Epithelial cell of esophagus (primary cell): ENCODE data around the gene ATN1.

Experiments
- DNase-seq: peaks from one replicate; pipeline ENCODE4 v3.0.0; 2010; ENCODE audit warnings: low read depth
- H3K4me3 ChIP-seq: 2 replicates; pipeline ENCODE4 v1.5.1; 2011; ENCODE audit warnings: mild to moderate bottlenecking, low read length, control low read depth
- TF ChIP-seq, protein P1 (sequence below): IDR thresholded peaks from 2 replicates; pipeline ENCODE4 v1.5.1; 2011; ENCODE audit warnings: low read depth, mild to moderate bottlenecking, low read length, control low read depth, inconsistent platforms; ENCODE audit not compliant: insufficient read depth; ENCODE audit errors: missing control alignments

ATN1 gene

DNA sequence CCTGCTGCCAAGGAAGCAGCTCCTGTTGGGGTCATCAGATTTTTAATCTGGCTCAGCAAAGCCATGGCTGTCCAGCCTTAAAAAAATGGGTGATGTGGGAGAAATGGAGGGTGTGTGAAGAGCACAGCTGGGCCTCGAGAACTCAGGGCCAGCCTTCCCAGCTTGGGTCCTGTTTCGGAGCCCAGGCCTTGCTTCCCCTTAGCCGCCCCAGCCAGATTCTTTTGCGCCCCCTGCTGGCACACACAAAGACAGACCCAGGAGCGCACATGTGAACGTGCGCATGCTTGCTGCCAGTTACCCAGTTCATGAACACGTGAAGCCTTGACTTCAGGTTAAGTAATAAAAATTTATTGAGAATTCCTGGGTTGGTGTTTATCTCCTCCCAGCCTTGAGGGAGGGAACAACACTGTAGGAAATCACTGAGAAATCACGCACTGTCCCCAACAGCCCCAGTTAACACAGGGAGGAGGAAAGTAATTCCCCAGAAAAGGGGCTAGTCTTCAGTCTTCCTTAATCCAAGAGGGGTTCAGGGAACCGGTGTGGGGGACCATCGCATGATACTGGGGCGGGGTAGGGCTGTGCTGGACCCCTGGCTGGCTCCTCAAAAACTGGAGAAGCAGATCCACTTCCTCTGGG, 37.4 kb downstream of the ATN1 start:
- H3K4me3 ChIP-seq: peak overlapping the region; percentile 98
- DNase-seq: peak; percentile 94
- TF ChIP-seq, protein P1, sequence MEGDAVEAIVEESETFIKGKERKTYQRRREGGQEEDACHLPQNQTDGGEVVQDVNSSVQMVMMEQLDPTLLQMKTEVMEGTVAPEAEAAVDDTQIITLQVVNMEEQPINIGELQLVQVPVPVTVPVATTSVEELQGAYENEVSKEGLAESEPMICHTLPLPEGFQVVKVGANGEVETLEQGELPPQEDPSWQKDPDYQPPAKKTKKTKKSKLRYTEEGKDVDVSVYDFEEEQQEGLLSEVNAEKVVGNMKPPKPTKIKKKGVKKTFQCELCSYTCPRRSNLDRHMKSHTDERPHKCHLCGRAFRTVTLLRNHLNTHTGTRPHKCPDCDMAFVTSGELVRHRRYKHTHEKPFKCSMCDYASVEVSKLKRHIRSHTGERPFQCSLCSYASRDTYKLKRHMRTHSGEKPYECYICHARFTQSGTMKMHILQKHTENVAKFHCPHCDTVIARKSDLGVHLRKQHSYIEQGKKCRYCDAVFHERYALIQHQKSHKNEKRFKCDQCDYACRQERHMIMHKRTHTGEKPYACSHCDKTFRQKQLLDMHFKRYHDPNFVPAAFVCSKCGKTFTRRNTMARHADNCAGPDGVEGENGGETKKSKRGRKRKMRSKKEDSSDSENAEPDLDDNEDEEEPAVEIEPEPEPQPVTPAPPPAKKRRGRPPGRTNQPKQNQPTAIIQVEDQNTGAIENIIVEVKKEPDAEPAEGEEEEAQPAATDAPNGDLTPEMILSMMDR: peak; percentile 89

DNA sequence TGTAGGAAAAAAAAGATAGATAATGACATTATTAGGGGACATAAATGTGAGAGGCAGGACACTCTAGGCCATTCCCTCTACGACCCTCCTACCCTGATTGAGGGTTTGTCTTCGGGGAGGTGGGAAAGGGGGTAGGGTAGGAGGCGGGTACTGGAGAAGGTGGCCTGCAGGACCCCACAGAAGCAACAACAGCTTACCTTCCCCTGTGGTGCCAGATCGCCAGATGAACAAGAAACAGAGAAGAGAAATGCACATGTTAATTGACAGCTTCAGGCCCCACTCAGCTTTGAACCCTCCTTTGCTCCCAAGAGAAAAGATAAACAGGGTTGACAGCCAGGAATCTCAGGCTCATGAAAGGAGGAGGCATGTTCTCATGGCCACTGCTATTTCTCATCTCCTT, 38.0 kb downstream of the ATN1 start:
- TF ChIP-seq, protein P1: no peak
- H3K4me3 ChIP-seq: no peak overlapping the region
- DNase-seq: no peak

DNA sequence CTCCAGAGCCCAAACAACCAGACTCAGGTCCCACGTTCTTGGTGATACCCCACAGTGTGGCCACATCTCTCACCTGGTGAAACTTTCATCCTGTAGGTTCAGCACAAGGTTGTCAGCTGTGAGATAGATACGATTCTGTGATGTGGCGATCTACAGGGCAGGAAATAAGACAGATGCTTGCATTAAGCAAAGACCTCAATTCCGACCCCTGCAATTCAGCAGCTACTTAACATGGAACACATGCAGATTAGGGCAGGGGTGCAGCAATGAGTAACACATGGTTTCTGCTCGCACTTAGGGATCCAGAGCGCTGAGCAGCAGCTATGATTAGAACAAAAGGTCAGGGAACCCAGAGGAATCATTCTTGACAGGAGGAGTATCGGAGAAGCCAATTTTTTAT, 38.6 kb downstream of the ATN1 start:
- DNase-seq: no peak
- no peak overlapping the region for H3K4me3 ChIP-seq
- TF ChIP-seq, protein P1: no peak

DNA sequence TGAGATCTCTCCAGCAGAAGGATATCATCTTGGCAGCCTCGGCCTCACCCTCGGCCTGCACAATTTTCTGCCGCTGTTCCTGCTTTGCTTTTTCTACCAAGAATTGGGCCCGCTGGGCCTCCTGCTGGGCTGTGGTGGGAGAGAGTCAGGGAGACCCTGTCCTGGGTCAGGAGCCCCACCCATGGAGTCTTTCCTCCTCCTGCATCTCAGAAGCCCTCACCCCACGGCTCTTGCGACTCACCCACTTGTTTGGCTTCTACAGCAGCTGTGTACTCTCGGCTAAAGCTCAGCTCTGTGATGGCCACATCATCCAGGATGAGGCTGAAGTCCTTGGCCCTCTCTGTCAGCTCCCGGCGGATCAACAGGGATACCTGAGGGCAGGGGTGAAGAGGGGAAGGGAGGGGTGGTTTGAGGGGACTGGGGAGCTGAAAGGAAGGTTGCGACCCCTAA, 39.9 kb downstream of the ATN1 start:
- DNase-seq: no peak
- TF ChIP-seq, protein P1: no peak
- H3K4me3 ChIP-seq: no peak overlapping the region

GRCh38 chr12:6968426-6968825, 40.7 kb downstream of the ATN1 start:
- no peak overlapping the region for H3K4me3 ChIP-seq
- TF ChIP-seq, protein P1: no peak
- DNase-seq: no peak

DNA sequence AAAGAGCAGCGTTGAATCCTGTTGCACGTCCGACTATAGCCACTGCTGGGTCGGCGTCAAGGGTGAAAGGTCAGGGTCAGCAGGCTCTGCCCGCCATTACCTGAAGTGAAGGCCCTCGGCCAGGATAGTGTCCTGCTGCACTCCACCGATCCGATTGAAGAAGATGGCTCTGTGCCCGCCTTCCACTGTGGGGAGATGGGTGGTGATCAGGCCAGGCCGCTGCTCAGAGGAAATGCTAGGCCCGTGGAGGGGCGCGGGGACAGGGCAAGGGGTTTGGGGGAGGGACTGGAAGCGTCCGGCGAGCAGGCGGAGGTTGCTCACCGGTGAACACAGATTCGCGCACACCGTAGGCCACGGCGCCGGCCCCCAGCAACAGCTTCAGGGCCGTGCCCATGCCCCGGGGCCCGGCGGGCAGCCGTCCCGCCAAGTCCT, 42.4 kb downstream of the ATN1 start:
- TF ChIP-seq, protein P1: no peak
- no peak for DNase-seq
- peak overlapping the region; percentile 100 for H3K4me3 ChIP-seq

GRCh38 chr12:6974180-6974579, 46.4 kb downstream of the ATN1 start:
- H3K4me3 ChIP-seq: no peak overlapping the region
- TF ChIP-seq, protein P1: no peak
- DNase-seq: no peak
